Endothelial cell of umbilical vein (primary cell): ENCODE data around the gene PARP3.

Experiments used
- MYC ChIP-seq: IDR thresholded peaks from one replicate; pipeline ENCODE4 v1.6.1; 2011; ENCODE audit warnings: mild to moderate bottlenecking, low read depth, low read length
- POLR2A ChIP-seq: IDR thresholded peaks from 2 replicates; pipeline ENCODE4 v1.6.1; 2012; ENCODE audit warnings: low read depth, mild to moderate bottlenecking, control low read depth, low read length
- POLR2AphosphoS5 ChIP-seq: IDR thresholded peaks from 2 replicates; pipeline ENCODE4 v1.6.1; 2012; ENCODE audit warnings: low read depth, mild to moderate bottlenecking, control low read depth, low read length, moderate library complexity; ENCODE audit not compliant: insufficient read depth
- TF ChIP-seq, protein P1 (sequence below), 2 donors: IDR thresholded peaks; 1 replicate in 1 of 2; 2 replicates in 1 of 2; pipeline ENCODE4 v1.5.1; 2011; ENCODE audit warnings: low read length in 2 of 2, mild to moderate bottlenecking in 2 of 2, moderate library complexity in 2 of 2, control low read depth in 1 of 2, inconsistent platforms in 1 of 2, low read depth in 1 of 2; ENCODE audit not compliant: insufficient read depth in 1 of 2; ENCODE audit errors: extremely low read depth in 1 of 2

DNA sequence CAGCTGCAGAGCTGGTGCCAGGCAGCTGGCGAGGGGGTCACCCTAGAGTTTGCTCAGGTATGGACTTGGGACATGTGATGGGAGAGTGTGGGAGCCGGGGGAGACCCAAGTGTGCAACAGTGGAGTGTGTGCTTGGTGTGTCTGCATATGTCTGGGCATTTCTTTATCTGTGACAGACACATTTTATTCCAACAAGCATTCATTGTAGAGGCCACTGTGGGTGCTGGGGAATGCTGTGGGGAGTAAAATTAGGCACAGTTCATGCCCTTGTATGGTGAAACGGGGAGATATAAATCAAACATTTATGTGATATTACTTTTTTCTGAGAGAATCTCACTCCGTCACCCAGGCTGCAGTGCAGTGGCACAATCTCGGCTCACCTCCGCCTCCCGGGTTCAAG is 45.4 kb downstream of the PARP3 start:
- TF ChIP-seq MYC (no peak), POLR2A (no peak), POLR2AphosphoS5 (no peak)
- TF ChIP-seq, protein P1, sequence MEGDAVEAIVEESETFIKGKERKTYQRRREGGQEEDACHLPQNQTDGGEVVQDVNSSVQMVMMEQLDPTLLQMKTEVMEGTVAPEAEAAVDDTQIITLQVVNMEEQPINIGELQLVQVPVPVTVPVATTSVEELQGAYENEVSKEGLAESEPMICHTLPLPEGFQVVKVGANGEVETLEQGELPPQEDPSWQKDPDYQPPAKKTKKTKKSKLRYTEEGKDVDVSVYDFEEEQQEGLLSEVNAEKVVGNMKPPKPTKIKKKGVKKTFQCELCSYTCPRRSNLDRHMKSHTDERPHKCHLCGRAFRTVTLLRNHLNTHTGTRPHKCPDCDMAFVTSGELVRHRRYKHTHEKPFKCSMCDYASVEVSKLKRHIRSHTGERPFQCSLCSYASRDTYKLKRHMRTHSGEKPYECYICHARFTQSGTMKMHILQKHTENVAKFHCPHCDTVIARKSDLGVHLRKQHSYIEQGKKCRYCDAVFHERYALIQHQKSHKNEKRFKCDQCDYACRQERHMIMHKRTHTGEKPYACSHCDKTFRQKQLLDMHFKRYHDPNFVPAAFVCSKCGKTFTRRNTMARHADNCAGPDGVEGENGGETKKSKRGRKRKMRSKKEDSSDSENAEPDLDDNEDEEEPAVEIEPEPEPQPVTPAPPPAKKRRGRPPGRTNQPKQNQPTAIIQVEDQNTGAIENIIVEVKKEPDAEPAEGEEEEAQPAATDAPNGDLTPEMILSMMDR (IDR thresholded peaks at IDR 0.05; ENCODE audit: extremely low read depth in 1 of 2, insufficient read depth in 1 of 2, low read depth in 1 of 2, low read length in 2 of 2) = no peak
